ENCODE data around the gene DNAJC15.

DNA sequence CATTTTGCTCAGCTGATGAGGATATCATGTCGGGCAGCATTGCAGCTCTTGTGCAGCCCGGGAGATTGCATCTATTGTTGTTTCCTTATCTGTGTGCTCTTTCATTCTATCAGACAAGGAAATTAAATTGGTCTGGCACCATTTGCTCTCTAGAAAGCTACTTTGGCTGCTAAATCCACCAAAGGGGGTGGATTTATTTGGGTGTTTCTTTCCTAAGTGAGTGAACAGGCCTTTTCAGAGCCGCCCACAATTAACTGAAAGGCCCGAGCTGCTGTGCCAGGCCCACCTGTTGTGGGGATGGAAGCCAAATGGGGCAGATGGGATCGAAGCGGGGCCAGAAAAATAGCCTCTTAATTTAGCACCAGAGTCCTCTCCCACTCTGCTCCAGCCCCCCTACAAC lies 99.4 kb downstream of the DNAJC15 start:
- TF ChIP-seq, protein P1, sequence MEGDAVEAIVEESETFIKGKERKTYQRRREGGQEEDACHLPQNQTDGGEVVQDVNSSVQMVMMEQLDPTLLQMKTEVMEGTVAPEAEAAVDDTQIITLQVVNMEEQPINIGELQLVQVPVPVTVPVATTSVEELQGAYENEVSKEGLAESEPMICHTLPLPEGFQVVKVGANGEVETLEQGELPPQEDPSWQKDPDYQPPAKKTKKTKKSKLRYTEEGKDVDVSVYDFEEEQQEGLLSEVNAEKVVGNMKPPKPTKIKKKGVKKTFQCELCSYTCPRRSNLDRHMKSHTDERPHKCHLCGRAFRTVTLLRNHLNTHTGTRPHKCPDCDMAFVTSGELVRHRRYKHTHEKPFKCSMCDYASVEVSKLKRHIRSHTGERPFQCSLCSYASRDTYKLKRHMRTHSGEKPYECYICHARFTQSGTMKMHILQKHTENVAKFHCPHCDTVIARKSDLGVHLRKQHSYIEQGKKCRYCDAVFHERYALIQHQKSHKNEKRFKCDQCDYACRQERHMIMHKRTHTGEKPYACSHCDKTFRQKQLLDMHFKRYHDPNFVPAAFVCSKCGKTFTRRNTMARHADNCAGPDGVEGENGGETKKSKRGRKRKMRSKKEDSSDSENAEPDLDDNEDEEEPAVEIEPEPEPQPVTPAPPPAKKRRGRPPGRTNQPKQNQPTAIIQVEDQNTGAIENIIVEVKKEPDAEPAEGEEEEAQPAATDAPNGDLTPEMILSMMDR (conservative IDR thresholded peaks at IDR 0.05; ENCODE audit: low read depth, low read length): no peak
- TF ChIP-seq EZH2 (IDR thresholded peaks at IDR 0.05; ENCODE audit: low read length, unreplicated experiment) (no peak), EZH2phosphoT487 (IDR thresholded peaks at IDR 0.05; ENCODE audit: borderline replicate concordance, low read length) (no peak)
